ENCODE results near the gene SMIM1. TPM values are rescaled to one million over a fixed set of nuclear protein-coding genes. Genes with fewer than 3 reads are reported as not detected.
"Not testable (repeated sequence)": the region's sequence is repeated elsewhere in the genome, so short reads cannot be mapped to it uniquely, and the experiment has no call there.

Gene SMIM1
- total RNA-seq, 1 donor from 2014 or later, result 5.9 TPM

- DNase-seq (ENCODE audit: low spot score), result no peak
Measured at GRCh38 chr1:3795453-3796214, 23.1 kb downstream of the SMIM1 start.

- peak; percentile 95 for DNase-seq (ENCODE audit: low spot score)
Measured at GRCh38 chr1:3796215-3797061, 23.9 kb downstream of the SMIM1 start, which contains the start of gene LRRC47. Gene LRRC47, minus strand, starts transcription at chr1:3796498. Its CDS starts 22 bp downstream, at chr1:3796476.

GRCh38 chr1:3799976-3800685, 27.6 kb downstream of the SMIM1 start:
- no peak for DNase-seq (ENCODE audit: low spot score)

- not testable (repeated sequence) for DNase-seq (ENCODE audit: low spot score)
Measured at GRCh38 chr1:3800795-3801194, 28.2 kb downstream of the SMIM1 start.

- no peak for DNase-seq (ENCODE audit: low spot score)
Measured at GRCh38 chr1:3803905-3804626, 31.5 kb downstream of the SMIM1 start.

GRCh38 chr1:3804627-3804944, 32.0 kb downstream of the SMIM1 start:
- DNase-seq (ENCODE audit: low spot score), result not testable (repeated sequence)

GRCh38 chr1:3805038-3805437, 32.5 kb downstream of the SMIM1 start:
- no peak for DNase-seq (ENCODE audit: low spot score)

- DNase-seq (ENCODE audit: low spot score), result no peak
Measured at GRCh38 chr1:3807769-3808168, 35.2 kb downstream of the SMIM1 start.

- DNase-seq (ENCODE audit: low spot score), result peak; percentile 23
Measured at GRCh38 chr1:3809680-3810079, 37.1 kb downstream of the SMIM1 start.

GRCh38 chr1:3810149-3810761, 37.7 kb downstream of the SMIM1 start:
- not testable (repeated sequence) for DNase-seq (ENCODE audit: low spot score)

GRCh38 chr1:3811595-3811911, 39.0 kb downstream of the SMIM1 start:
- DNase-seq (ENCODE audit: low spot score), result no peak

GRCh38 chr1:3814065-3814464, 41.5 kb downstream of the SMIM1 start:
- DNase-seq (ENCODE audit: low spot score), result no peak

- DNase-seq (ENCODE audit: low spot score), result no peak
Measured at GRCh38 chr1:3814771-3815561, 42.4 kb downstream of the SMIM1 start.

GRCh38 chr1:3816331-3817137, 44.0 kb downstream of the SMIM1 start:
- no peak for DNase-seq (ENCODE audit: low spot score)

GRCh38 chr1:3817138-3817740, 44.7 kb downstream of the SMIM1 start:
- DNase-seq (ENCODE audit: low spot score), result no peak

GRCh38 chr1:3817821-3818597, 45.5 kb downstream of the SMIM1 start:
- DNase-seq (ENCODE audit: low spot score), result no peak

- no peak for DNase-seq (ENCODE audit: low spot score)
Measured at GRCh38 chr1:3819771-3820200, 47.2 kb downstream of the SMIM1 start.

GRCh38 chr1:3820316-3820715, 47.8 kb downstream of the SMIM1 start:
- no peak for DNase-seq (ENCODE audit: low spot score)

All from mucosa of gallbladder (tissue), 1 donor.